Skin epidermis (tissue), 12 donors: Measurements from ENCODE around the gene CSMD2.

ENCODE experiments used
- H3K27ac ChIP-seq, 21 experiments: fragments of 200-600 bp; sonication (generic) in 11 of 21; one replicate each; pipeline ENCODE4 v1.5.0; 2020; ENCODE audit warnings: mild to moderate bottlenecking in 3 of 21, inconsistent platforms in 2 of 21, moderate library complexity in 2 of 21
- H3K4me3 ChIP-seq, 7 experiments: fragments of 200-600 bp; sonication (generic) in 2 of 7; one replicate each; pipeline ENCODE4 v1.5.0; 2020; ENCODE audit warnings: inconsistent platforms in 2 of 7, mild to moderate bottlenecking in 2 of 7, moderate library complexity in 1 of 7

The CSMD2 gene

DNA sequence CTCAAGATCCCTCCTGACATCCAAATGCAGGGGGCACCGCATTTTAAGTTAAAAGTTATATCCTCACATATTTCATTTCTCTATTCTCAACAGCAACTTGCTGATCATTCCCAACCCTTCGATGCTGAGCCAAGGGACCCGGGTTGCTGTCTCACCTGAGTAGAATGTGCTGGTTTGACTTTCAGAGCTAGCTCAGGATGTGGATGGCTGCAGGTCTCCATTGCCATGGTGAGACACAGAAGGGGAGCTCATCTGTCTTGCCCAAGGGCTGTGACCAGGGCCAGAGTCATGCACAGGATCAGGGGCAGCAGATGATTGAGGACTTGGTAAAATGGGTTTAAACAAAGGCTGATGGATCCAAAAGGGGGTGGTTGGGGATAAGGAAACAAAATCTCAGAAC, 189.1 kb downstream of the CSMD2 start:
- H3K27ac ChIP-seq, result no peak overlapping the region
- no peak overlapping the region for H3K4me3 ChIP-seq

DNA sequence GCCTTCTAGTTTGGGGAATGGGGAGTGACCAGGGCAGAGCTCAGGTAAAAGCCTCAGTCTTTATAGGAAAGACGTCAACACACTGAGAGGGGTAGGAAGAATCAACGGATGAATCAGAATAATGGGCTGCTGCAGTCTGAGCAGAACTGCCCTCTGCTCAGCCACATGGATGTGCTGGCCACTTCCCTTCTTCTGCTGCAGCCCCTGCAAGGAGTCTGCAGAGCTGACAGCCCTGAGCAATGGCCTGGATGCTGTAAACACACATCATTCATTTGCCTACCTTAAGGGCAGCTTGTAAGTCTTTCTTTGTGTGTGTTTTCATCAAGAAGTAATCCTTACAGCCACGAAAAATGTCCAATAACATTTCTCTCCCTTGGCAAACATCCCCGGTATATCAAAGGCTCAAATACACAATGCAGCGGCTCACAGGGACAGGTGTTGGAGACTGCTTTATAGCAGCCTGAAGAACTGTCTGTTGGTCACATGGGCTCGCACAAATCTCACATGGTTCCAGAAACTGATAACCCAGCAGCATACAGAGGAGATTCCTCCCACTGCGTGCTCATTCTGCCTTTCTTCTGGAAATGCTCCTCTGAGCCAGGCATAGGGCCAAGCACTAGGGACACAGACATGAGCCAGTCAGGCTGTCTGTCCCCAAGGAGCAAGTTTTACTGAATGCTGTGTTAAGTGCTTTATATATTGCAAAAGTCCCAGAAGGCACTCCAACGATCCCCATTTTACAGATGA, 191.1 kb downstream of the CSMD2 start:
- no peak overlapping the region for H3K27ac ChIP-seq
- no peak overlapping the region for H3K4me3 ChIP-seq

DNA sequence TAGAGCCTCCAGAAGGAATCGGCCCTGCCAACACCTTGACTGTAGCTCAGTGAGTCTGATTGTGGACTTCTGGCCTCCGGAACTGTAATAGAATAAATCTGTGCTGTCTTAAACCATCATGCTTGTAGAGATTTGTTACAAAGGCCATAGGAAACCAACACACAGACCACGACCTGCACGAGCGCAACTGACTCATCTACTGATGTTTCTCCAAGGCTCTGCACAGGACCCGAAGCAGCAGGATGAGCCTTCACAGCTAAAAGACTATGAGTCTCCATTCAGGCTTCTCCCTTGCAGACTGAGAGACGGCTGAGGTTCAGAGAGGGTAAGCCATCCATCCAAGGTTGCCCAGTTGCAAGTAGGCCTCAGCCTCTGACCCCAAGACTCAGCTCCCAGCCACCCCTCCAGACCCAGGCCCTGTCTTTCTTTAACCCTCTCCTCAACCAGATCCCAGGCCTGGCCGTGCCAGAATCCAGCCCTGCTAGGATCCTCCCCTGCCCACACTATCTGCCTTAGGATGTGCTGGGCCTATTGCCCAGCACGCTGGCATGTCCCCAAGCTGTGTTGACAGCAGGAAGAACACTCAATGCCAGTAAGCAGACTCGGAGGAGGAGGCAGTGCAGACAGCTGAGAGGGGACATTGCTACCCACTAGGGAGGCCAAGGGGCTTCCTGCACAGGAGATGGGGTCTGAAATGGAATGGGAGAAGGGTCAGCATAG, 192.2 kb downstream of the CSMD2 start:
- Histone ChIP-seq H3K27ac (peak overlapping the region in 3 of 21 experiments; percentile 60 to 71 (median 62)), H3K4me3 (no peak overlapping the region)

DNA sequence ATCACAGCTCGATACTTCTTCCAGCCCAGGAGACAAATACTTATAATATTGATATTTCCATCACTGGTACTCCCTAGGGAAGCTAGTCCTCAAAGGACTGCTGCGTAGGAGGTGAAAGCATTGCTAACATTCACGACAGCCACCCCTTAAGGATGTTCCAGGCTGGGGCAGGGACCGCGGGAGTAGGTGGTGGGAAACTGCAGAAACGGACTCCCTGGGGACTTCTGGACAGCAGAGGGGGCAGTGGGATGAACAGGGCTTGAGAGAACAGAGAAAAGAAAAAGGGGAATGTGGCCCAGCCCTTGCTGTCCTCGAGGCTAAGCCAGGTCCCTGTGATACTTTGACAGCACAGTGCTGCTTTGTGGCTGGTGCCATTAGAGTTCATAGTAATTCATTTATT, 193.1 kb downstream of the CSMD2 start:
- H3K27ac ChIP-seq, result peak overlapping the region in 5 of 21 experiments; percentile 37 to 71 (median 55)
- H3K4me3 ChIP-seq, result no peak overlapping the region

DNA sequence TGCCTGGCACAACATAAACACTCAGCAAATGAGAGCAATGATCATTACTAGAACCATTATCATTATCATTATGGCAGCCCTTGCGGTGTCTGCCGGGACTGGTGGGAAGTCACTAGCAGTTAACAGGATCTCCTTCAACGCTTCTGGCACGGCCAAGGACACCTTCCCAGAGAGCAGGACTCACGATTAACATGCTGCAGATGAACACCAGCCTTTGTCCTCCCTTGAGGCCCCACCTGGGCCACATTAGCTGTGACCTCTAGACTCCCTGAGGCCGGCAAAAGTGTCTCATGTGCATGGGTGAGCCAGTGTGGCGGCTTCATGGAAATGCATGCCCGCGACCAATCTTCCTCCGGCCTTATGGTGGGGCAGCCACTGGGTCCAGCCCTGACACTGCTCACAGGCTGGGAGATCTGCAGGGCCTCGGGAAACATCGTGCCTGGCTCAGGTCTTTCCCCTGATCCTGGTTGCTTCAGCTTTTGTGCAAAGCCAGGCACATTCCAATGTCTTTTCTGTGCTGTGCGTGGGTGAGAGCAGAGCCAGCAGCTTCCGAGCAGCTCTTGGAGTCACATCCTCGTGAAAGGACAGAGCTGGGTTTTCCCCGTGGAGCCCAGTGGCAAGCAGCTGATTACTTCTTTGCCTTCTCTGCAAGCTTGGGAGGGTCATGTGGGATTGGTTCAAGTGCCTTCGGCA, 193.9 kb downstream of the CSMD2 start:
- peak overlapping the region in 5 of 21 experiments; percentile 37 to 71 (median 55) for H3K27ac ChIP-seq
- H3K4me3 ChIP-seq, result no peak overlapping the region

DNA sequence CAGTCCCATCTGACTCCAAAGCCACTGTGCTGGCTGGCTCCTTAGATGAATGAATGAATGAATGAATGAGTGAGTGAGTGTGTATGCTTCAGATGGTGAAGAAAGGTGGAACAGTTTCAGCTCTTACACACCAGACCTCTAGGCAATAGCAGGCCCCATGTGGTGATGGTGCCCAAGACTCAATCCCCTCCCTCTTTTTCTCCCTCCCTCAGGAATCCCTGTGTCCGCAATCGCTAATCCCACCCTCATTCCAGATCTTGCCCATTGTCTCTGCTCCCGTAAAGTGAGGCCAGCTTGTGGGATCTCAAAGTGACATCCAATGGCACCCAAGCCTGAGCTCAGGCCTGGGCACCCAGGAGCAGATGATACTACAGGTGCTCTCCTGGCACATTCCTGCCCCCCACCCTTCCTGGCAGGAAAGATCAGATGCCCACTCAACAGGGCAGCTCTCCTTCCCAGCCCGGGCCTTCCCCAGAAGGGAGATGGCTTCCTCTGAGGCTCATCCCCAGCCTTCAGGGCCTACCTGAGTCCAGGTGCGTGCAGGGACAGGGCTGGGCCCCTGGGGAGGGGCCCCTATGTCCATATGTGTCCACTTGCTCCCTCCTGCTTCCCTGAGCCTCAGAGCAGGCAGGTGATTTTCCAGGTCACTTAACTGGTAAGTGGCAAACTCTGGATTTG, 194.7 kb downstream of the CSMD2 start:
- peak overlapping the region in 1 of 21 experiments; percentile 63 for H3K27ac ChIP-seq
- no peak overlapping the region for H3K4me3 ChIP-seq

DNA sequence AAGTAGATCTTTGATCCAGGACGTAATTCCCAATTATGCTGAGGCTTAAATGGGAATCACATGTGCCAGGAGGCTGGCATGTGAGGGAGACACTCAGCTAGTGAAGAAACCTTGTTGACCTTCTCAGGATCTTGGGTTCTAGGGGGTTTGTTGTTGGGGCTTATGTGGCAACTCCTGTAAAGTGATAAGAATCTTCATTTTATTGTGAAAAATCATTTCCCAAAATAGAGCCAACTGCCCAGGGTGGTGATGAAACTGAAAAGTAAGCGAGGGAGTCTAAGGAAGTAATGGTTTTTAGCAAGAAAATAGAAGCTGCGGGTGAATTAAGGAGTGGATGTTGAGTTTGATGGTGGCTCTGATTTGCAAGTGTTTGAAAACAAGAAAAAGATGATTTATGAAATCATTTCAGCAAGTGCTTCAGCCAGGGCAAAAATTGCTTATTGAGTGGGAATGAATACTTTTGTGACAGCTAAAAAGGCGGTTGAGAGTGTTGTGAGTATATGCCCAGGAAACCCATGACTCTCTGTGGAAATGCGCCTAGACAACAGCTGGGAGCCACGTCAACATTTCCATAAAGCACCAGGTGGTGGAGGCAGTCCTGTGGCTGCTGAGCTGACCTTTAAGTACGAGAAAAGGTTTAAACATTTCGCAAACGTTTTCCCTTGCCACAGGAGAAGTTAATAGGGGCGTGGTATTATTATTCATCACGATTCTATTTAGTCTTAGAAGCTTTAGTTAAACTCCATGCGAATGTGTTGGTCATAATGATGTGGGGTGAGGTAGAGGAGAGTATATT, 198.5 kb downstream of the CSMD2 start:
- no peak overlapping the region for H3K4me3 ChIP-seq
- no peak overlapping the region for H3K27ac ChIP-seq

DNA sequence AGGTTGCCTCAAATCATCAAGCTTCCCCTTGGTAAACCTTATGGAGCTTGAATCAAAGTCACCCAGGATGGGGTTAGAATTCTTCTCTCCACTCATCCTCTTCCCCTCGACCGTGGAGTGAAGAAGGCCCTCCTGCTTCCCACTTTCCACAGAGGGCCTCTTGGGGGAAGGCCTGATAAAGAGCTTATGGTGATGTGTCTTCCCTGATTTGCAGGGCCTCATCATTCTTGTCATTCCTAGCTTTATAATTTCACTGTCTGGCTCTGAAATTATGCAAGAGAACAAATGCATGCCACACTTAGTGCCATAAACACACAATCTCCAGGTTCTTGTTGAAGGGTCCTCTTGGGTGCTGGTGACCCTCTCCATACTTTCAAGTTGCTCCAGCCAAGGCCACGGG, 199.9 kb downstream of the CSMD2 start:
- no peak overlapping the region for H3K27ac ChIP-seq

DNA sequence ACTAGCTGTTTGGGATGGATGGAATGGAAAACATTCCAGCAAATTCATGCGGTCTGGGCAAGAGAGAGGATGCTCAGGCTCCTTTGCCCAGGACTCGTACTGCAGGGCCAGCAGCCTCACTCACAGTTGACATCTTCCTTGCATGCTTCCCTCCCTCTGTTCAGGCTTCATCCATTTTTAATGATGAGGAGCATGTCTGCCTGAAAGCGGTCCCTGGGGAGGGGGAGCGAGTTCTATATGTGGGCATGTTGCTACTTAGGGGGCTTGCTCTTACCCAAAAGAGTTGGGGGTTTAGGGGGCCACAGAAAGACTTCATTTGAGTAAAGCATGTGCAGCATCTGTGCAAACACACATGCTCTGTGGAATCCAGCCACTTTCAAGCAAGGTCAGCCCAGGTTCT, 203.0 kb downstream of the CSMD2 start:
- Histone ChIP-seq H3K4me3 (no peak overlapping the region), H3K27ac (no peak overlapping the region)

More for the DNA sequence above, 199.9 kb downstream of the CSMD2 start:
- no peak overlapping the region for H3K4me3 ChIP-seq

DNA sequence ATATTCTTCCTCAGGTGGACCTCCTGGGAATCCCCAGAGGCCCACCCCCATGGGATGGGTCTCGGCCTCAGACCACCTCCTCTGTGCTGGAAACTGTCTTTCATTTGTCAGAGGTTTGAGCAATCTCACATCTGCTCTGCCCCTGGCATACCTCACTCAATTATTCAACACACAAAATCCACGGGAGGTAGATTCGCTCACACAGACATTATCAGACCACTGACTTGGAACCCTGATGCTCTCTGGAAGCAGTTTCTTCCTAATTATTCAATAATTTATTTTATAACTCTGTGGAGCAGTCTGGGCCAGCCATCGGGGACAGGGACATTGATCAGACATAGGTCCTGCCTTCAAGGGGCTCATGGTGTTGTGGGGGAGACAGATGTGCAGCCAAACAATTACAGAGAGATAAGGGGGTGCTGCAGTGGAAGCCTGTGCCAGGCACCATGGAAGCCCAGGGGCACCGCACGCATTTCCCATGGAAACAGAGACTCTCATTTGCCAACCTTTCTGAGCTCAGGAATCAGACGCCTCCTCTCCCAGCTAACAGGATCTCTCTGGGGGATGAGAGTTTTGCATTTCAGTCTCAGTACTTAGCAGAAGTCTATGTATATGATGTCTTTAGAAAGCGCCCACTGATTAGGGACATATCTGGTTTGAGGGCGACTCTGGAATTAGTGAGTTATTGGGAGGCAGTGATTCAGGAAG, 204.7 kb downstream of the CSMD2 start:
- H3K27ac ChIP-seq, result no peak overlapping the region
- no peak overlapping the region for H3K4me3 ChIP-seq

DNA sequence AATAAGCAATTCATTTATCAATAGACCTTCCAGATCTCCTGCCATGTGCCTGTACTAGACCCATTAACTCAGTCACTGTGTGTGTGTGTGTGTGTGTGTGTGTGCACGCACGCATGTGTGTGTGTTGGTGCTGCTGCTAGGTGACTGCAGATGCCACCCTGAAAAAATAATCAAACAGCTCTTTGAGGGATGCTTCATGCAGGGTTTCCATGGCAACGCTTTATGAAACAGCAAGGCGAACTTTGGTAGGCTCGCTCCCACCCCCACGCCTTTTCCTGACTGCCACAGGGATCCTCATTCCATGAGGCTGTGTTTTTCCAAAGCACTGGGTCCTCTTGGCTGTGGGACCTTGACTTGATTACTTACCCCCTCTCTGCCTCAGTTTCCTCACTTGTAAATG, 207.2 kb downstream of the CSMD2 start:
- no peak overlapping the region for H3K27ac ChIP-seq
- no peak overlapping the region for H3K4me3 ChIP-seq

DNA sequence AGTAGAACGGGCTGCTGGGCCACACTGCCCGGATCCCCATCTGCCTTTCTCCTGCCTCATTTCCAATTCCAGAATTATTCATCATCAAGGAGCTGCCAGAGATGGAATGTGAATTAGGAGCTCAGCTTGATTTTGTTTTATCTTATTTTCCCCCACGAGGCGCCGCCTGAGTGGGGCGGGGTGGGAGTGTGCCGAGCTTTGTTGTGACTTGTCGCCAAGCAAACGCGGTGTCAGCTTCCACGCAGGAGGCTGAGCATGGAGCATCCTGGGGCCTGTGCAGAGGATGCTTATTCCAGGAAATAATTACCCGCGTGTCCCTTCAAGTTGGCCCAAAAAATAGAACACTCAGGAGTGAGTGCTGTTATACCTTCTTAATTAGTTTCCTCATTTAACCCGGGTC, 209.9 kb downstream of the CSMD2 start:
- Histone ChIP-seq H3K4me3 (no peak overlapping the region), H3K27ac (no peak overlapping the region)

DNA sequence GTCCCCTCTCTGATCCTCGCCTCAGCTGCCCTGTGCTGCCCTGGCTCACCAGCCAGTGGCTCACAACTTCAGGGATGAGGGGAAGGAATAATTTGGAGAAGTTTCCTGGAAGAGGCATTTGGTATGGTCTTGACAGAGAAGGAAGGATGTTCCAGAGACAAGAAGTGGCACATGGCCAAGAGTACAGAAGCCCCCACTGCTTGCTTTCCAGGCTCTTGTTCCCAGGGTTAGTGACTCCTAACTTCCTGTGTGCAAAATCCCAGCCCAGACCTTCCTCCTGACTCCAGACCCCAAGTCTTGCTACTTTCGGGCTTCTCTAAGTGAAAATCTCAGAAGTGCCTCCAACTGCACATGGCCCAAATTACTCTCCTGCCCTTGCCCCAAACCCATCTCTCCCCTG, 215.5 kb downstream of the CSMD2 start:
- Histone ChIP-seq H3K27ac (no peak overlapping the region), H3K4me3 (no peak overlapping the region)

DNA sequence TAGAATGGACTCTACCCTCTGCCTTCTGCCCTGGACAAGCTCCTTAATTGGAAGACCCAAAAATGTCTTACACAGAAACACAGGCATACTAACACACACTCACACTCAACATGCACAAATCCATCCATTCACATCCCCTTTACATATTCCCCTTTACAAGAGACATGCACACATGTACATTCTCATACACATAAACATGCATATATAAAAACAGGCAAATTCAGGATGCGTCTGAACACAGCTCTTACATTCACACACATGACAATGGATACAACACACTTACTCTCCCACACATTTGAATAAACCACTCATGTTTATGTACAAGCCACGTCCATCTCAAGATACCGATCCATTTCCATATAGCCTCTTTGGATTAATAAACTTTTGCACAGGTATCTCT, 216.7 kb downstream of the CSMD2 start:
- H3K4me3 ChIP-seq, result no peak overlapping the region
- no peak overlapping the region for H3K27ac ChIP-seq

DNA sequence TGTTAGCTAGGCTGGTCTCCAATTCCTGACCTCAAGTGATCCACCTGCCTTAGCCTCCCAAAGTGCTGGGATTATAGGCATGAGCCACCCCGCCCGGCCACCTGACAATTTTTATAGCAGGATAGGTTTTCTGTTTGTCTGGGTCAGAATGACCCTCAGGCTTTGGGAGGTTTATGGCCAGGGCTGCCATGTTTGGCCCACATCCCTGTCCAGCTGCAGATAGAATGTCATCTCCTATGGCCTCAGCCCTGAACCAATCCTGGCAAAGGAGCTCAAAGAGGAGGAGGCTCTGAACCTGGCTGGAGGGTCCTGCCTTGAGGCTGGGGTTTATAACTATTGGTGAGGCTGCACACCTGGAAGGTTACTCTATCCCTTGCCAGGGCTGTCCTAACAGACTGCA, 218.2 kb downstream of the CSMD2 start:
- Histone ChIP-seq H3K27ac (no peak overlapping the region), H3K4me3 (no peak overlapping the region)

DNA sequence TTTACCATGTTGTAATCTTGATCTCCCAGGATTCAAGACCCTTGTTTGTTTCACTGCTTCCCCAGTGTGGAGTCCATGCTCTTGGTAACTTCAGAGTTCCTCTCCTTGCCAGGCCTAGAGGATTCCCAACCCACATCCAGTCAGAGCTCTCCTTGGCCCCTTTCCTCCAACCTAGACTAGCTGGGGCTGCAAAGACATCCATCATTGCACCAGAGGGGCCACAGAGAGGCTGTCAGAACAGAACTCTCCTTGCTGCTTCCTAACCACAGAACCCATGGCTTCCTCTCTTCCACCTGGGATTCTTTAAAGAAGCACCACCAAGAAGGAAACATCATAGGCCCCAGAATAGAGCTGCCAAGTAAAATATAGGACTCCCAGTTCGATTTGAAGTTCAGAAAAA, 220.2 kb downstream of the CSMD2 start:
- Histone ChIP-seq H3K27ac (no peak overlapping the region), H3K4me3 (no peak overlapping the region)

DNA sequence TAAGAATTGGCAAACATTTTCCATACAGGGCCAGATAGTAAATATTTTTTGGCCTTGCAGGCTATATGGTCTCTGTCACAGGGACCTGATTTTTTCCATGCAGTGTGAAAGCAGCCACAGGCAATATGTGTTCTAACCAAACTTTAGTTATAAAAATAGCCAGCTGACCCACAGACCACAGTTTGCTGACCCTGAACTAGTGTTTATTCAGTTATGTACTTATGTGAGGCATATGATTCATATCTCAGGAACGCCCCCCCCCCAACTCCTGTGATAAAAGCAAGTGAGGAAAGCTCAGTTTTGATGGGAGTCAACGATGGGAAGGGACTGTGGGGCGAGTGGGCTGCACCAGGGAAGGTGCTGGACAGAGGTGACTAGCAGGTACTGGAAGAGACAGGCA, 221.1 kb downstream of the CSMD2 start:
- H3K27ac ChIP-seq, result no peak overlapping the region
- H3K4me3 ChIP-seq, result no peak overlapping the region

DNA sequence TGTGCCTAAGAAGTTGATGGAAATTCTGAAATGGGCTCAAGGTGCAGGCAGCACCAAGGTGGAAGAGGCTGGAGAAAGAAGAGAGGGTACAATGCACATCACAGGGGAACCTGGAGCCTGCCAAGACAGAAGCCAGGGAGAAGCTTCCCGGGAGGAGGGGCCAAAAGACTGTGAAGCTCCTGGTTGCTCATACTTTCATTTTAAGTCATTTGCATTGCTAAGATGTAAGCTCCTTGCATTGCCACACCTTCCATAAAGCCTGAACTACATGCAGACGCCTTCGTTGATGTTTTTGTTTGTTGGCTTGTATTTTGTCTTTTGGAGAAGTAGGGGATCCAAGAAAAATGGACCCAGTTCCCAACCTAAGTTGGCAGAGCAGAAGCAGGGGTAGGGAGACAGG, 232.2 kb downstream of the CSMD2 start:
- H3K27ac ChIP-seq, result no peak overlapping the region

DNA sequence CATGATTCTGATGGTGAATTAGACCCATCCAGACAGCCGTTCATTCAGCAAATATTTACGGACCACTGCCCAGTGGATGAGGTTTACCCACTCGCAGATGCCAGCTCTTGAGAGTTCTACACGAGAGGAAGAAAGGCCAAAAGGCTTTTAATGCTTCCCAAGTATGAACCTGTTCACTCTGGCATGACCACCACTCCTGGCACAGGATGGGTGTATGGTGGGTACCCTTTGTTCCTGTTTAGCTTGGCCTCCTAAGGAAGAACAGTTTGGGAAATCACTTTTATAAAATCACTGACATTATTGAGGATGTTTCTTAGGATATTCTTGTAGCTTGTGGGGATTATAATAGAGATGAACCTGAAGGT, 233.9 kb downstream of the CSMD2 start:
- Histone ChIP-seq H3K4me3 (no peak overlapping the region), H3K27ac (no peak overlapping the region)

More for the DNA sequence above, 232.2 kb downstream of the CSMD2 start:
- no peak overlapping the region for H3K4me3 ChIP-seq
